Parietal lobe (tissue), 1 donor: ENCODE measurements around the gene KCTD7. TPM values are rescaled to one million over a fixed set of nuclear protein-coding genes. Genes with fewer than 3 reads are reported as not detected.

Source experiments
- total RNA-seq: library from RNA; depleted of rRNA; stranded (reverse); fragments of >200 nt; gene quantifications from one replicate; pipeline ENCODE4 v1.2.3, GENCODE V29; 2014

Gene KCTD7
- total RNA-seq, result 43.2 TPM

GRCh38 chr7:66628361-66629221 lies at the start of gene KCTD7:
Gene KCTD7, plus strand, starts transcription at chr7:66628881. Its CDS starts 184 bp downstream, at chr7:66629065.

Other genes with a start within 250 kb of the KCTD7 start
- gene RABGEF1, start 111.9 kb downstream of the KCTD7 start, total RNA-seq, result 52.6 TPM